Lower leg skin (tissue), 3 donors: ENCODE measurements around the gene MBOAT2.
"Not testable (repeated sequence)": the region's sequence is repeated elsewhere in the genome, so short reads cannot be mapped to it uniquely, and the experiment has no call there.

Experiments used
- POLR2A ChIP-seq, 2 donors: fragments of 450-650 bp; IDR thresholded peaks; one replicate each; pipeline ENCODE4 v1.6.1; 2016 to 2017; ENCODE audit warnings: antibody characterized with exemption in 2 of 2, mild to moderate bottlenecking in 1 of 2, moderate library complexity in 1 of 2
- TF ChIP-seq, protein P1 (sequence below), 3 donors: fragments of 450-650 bp; IDR thresholded peaks; one replicate each; pipeline ENCODE4 v1.5.1; 2016; ENCODE audit warnings: antibody characterized with exemption in 3 of 3, mild to moderate bottlenecking in 3 of 3, moderate library complexity in 2 of 3

DNA sequence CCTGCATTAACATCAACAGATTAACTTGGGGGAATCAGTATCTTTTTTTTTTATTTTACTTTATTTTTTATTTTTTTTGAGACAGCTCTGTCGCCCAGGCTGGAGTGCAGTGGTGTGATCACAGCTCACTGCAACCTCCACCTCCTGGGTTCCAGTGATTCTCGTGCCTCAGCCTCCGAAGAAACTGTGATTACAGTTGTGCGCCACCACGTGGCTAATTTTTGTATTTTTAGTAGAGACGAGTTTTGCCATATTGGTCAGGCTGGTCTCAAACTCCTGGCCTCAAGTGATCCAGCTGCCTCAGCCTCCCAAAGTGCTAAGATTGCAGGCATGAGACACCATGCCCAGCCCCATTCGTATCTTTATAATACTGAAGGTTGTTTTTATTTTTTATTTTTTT lies 99.6 kb downstream of the MBOAT2 start:
- TF ChIP-seq, protein P1, sequence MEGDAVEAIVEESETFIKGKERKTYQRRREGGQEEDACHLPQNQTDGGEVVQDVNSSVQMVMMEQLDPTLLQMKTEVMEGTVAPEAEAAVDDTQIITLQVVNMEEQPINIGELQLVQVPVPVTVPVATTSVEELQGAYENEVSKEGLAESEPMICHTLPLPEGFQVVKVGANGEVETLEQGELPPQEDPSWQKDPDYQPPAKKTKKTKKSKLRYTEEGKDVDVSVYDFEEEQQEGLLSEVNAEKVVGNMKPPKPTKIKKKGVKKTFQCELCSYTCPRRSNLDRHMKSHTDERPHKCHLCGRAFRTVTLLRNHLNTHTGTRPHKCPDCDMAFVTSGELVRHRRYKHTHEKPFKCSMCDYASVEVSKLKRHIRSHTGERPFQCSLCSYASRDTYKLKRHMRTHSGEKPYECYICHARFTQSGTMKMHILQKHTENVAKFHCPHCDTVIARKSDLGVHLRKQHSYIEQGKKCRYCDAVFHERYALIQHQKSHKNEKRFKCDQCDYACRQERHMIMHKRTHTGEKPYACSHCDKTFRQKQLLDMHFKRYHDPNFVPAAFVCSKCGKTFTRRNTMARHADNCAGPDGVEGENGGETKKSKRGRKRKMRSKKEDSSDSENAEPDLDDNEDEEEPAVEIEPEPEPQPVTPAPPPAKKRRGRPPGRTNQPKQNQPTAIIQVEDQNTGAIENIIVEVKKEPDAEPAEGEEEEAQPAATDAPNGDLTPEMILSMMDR (IDR thresholded peaks at IDR 0.05): not testable (repeated sequence)
- not testable (repeated sequence) for TF ChIP-seq POLR2A (IDR thresholded peaks at IDR 0.05)
